Astrocyte of the spinal cord (primary cell): Measurements from ENCODE around the gene MYLK4.

Experiments
- DNase-seq: peaks from one replicate; pipeline ENCODE4 v3.0.0; 2011; ENCODE audit warnings: low read depth, low spot score
- H3K4me3 ChIP-seq: 2 replicates; pipeline ENCODE4 v1.5.1; 2011; ENCODE audit warnings: low read depth, mild to moderate bottlenecking, low read length, moderate library complexity
- in situ Hi-C: cut with HindIII; loops from 2 replicates; pipeline ENCODE4 v1.10.0; 2017; ENCODE audit warnings: low sequenced_read_pairs
- TF ChIP-seq, protein P1 (sequence below): IDR thresholded peaks from 2 replicates; pipeline ENCODE4 v1.5.1; 2012; ENCODE audit warnings: low read depth, mild to moderate bottlenecking, low read length, inconsistent platforms

Gene MYLK4

DNA sequence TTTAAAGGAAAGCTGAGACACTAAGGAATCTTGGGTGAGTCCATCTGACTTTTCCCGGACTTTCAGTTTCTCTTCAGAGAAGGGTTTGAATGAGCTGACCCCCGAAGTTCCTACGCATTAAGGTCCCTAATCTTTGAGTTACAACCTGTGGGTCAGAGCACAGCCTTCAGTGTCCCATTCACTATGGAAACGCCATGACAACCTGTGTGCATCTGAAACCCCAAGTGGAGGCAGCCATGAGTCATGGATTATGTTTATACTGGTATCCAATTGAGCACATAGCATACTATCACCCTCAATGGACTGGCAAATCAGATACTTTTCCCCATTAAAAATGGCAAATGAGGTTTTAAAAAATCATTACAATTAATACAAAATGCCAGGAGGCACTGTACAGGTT, 11.4 kb downstream of the MYLK4 start:
- TF ChIP-seq, protein P1, sequence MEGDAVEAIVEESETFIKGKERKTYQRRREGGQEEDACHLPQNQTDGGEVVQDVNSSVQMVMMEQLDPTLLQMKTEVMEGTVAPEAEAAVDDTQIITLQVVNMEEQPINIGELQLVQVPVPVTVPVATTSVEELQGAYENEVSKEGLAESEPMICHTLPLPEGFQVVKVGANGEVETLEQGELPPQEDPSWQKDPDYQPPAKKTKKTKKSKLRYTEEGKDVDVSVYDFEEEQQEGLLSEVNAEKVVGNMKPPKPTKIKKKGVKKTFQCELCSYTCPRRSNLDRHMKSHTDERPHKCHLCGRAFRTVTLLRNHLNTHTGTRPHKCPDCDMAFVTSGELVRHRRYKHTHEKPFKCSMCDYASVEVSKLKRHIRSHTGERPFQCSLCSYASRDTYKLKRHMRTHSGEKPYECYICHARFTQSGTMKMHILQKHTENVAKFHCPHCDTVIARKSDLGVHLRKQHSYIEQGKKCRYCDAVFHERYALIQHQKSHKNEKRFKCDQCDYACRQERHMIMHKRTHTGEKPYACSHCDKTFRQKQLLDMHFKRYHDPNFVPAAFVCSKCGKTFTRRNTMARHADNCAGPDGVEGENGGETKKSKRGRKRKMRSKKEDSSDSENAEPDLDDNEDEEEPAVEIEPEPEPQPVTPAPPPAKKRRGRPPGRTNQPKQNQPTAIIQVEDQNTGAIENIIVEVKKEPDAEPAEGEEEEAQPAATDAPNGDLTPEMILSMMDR = no peak
- H3K4me3 ChIP-seq = no peak overlapping the region
- in situ Hi-C loops = no loop called here
- DNase-seq = peak; percentile 66

DNA sequence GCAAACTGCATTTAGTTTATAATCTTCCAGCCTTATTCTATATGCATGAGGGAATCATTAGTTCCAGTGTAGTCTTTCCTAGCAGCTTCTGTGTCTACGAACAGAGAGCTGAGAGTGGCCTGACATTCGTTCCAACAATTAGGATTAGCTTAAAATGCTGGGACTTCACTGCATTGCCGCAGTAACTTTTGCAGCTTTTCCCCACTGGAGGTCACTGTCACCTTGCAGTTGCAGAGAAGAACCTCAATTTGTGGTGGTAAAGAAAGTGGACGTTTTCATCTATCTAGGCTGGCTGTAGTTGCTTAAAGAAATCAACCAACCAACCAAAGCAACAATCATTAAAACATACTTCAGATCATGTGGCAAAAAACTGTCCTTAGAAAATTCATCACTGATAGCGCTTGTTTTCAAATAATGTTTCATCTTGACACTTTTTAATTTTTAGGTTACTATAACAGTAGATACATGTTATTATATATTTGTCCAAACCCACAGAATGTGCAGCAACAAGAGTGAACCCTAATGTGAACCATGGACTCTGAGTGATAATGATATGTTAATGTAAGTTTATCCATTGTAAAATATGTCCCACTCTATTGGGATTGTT, 12.2 kb downstream of the MYLK4 start:
- H3K4me3 ChIP-seq = no peak overlapping the region
- peak; percentile 74 for DNase-seq
- in situ Hi-C loops = no loop called here
- TF ChIP-seq, protein P1 = peak; percentile 79

DNA sequence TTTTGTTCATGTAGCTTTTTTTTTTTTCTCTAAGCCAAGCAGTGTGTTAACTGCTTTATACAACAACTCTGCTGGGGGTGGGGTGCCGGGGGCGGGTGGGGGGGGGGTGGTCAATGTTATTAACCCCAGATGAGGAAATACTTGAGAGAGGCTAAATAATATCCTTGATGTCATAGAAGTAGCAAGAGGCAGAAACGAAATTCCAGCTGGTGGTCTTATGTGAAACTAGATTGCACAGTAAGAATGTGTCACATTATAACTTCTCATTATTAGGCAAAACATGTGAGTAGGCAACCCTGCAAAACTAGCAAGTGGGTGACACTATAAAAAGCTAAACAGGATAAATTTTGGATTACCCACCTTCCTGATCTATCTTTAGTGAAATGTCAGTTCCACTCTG, 12.8 kb downstream of the MYLK4 start:
- in situ Hi-C loops = no loop called here
- DNase-seq = no peak
- TF ChIP-seq, protein P1 = no peak
- H3K4me3 ChIP-seq = no peak overlapping the region

DNA sequence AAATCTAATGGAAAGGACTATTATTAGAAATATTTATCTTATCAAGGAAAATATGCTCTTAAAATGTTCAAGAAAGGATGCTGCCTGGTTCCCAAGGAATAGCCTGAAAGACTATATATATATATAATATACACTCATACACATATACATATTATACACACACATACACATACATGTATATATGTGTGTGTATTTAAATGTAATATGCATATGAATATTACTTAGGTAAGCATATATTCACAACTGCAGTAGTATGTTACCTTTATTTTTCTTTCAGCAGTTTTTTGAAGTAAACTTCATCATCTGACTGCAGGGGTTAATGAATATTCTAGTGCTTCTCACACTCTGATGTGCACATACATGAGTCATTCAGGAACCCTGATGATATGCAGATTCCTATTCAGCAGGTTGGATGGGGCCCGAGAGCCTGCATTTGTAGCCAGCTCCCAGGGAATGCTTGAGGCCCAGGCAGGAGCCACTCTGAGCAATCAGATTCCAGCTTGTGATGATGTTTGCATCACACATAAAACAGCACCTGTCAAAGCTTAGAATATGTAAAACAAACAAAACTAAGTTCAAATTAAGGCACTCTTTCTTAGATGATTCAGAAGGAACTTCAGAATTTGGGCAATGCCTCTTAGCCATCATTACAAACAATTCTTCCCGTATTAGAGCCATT, 16.1 kb downstream of the MYLK4 start:
- in situ Hi-C loops = no loop called here
- DNase-seq = no peak
- H3K4me3 ChIP-seq = no peak overlapping the region
- TF ChIP-seq, protein P1 = no peak

DNA sequence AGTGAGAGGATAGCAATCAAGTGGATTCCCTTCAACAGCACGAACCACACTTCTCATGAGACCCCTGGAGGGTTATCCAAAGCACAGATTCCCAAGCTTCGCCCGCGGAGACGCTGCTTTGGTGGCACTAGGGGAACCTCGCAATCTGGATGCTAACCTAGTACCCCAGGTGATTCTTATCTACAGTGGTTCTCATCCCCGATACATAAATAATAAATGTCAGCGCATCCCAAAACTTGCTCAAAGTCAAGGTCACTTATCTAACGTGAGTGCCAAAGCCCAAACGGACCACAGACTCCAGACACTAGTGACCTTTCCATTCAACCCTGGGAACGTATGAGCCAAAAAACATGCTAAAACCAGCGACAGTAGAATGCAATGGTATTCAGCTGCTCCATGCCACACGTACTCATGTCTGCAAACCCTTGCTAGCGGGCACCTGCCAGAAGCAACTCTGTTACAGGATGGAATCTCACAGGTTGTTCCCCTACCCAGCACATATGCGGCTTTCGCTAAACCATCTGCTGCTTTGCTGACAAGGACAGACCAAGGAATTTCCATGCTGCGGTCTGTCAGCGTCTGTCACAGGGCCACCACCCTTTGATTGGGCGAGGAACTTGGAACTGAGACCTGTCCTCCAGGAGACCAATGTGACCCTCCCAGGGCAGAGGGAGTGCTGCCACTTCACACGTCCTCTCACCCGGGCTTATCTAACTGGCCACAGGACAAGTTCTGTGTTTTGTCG, 16.8 kb downstream of the MYLK4 start:
- no peak overlapping the region for H3K4me3 ChIP-seq
- DNase-seq = no peak
- TF ChIP-seq, protein P1 = no peak
- in situ Hi-C loops = no loop called here

DNA sequence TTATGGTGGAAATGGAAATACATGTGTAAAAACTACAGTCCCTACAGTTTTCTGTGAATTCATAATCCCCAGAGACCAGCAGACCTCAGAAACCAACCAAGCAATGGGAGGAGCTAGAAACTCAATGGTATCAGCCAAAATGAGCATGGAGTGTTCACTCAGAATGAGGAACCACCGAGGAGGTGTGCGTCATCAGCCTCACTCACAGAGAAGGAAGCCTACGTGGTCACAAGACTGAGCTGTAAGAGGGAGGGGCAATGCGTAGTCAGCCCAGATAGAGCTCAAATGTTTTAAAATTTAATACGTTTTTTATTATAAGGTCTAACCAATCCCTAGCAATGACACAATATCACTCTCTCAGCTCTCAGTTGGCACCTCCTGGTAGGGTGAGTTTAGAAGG, 17.4 kb downstream of the MYLK4 start:
- H3K4me3 ChIP-seq = no peak overlapping the region
- TF ChIP-seq, protein P1 = no peak
- in situ Hi-C loops = no loop called here
- DNase-seq = no peak
